ENCODE measurements around the gene STK25. TPM values are rescaled to one million over a fixed set of nuclear protein-coding genes. Genes with fewer than 3 reads are reported as not detected.

The STK25 gene
- total and polyA plus RNA-seq, 2 of the 8 experiments (the other 6 are each of a cell fraction or from before 2014, with no cell fraction given) = 159 to 546 TPM

- TF ChIP-seq RXRA (IDR thresholded peaks at IDR 0.05; ENCODE audit: insufficient read depth, low read depth, low read length) = no peak
- no peak for TF ChIP-seq CBX8 (IDR thresholded peaks at IDR 0.05; ENCODE audit: borderline replicate concordance, low read depth, low read length)
- TF ChIP-seq POLR2AphosphoS5 (IDR thresholded peaks at IDR 0.05; ENCODE audit: low read depth, low read length) = no peak
- no peak for TF ChIP-seq SP2 (IDR thresholded peaks at IDR 0.05; ENCODE audit: low read length)
- TF ChIP-seq KDM1A (IDR thresholded peaks at IDR 0.05; ENCODE audit: borderline replicate concordance, low read length) = no peak
These were observed 12.2 kb downstream of the STK25 start (continued) for GRCh38 chr2:241496003-241496707.
